LNCAP (cell line): Measurements from ENCODE around the gene OAF.

Source experiments
- CTCF ChIP-seq: fragments of 450-650 bp; IDR thresholded peaks from 2 replicates; pipeline ENCODE4 v1.5.1; 2017; ENCODE audit warnings: mild to moderate bottlenecking

OAF gene

GRCh38 chr11:120228794-120229384, 18.1 kb downstream of the OAF start:
- TF ChIP-seq CTCF, result no peak

DNA sequence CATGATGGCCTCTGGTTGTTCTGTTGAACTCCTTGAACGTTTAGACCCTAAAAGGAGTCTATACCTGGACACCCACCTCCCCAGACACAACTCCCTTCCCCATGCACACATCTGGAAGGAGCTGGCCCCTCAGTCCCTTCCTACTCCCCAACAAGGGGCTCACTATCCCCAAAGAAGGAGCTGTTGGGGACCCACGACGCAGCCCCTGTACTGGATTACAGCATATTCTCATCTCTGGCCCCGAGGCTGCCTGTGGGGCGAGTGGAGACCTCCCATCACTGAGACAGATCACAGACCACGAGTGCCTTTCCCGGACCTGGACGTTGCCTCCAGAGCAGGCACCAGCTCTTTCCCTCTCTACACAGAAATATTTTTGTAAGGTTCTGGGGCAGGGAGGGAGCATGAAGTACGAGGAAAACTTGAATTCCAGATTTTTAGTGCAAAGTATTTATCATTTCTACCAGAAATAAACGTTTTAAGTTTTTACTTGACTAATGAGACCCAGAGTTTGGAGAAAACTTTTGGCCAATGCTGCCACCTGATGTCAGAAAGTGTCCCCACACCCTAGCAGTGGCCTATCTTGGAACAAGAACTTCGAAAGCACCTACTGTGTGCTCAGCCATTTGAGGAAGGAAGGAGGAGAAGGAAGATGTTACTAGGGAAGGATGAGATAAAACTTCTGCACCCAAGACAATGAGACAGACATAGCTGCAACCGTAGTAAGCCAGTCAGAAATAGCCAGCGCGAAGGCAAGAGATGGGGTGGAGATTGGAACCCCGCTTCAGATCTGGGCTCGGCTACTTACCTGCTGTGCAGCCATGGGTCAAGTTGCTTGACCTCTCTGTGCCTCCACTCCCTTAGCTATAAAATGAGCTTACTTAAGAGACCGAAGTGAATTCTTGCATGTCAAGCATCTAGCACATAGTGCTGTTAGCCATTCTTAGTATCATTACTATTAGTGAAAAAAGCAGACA, 18.9 kb downstream of the OAF start:
- peak; percentile 74 for TF ChIP-seq CTCF

- TF ChIP-seq CTCF, result no peak
Measured at GRCh38 chr11:120230433-120231071, 19.7 kb downstream of the OAF start.

DNA sequence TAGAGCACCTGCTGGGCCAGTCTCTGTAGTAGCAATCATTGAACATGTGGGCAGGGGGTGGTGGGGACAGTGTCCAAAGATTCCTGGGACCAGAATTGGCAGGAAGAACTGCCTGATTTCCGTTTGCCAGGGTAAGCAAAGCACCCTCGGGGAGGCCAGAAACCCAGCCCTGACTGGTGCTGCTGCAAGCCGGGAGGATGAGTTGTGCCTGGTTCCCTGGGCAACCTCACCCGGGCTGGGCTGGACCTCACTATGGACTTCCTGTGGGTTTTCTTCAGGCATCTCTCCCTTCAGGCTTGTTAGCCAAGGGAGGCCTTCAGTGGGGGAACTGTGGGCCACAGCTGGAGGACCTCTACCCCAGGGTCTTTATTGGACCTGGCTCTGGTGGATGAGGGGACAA, 21.1 kb downstream of the OAF start:
- no peak for TF ChIP-seq CTCF

GRCh38 chr11:120233207-120233803, 22.5 kb downstream of the OAF start:
- no peak for TF ChIP-seq CTCF

- TF ChIP-seq CTCF, result peak; percentile 92
Measured at GRCh38 chr11:120235024-120235628, 24.3 kb downstream of the OAF start.
